Measurements from ENCODE around the gene MAP2.

- no peak for TF ChIP-seq CTCF (conservative IDR thresholded peaks at IDR 0.05 in 1 of 2, IDR thresholded peaks at IDR 0.05 in 1 of 2; ENCODE audit: extremely low read depth in 1 of 2, insufficient read depth in 1 of 2, low read depth in 1 of 2, low read length in 2 of 2)
- no peak for TF ChIP-seq EZH2 (IDR thresholded peaks at IDR 0.05; ENCODE audit: borderline replicate concordance, low read length)
These were observed 157.2 kb downstream of the MAP2 start for GRCh38 chr2:209581040-209581439.
